Ishikawa (cell line): ENCODE results near the gene NXN.

Experiments used
- CEBPB ChIP-seq: IDR thresholded peaks from 2 replicates; pipeline ENCODE4 v1.6.1; 2012
- CREB1 ChIP-seq: IDR thresholded peaks from 2 replicates; pipeline ENCODE4 v1.6.1; 2012; ENCODE audit warnings: low read depth
- EGR1 ChIP-seq: IDR thresholded peaks from 2 replicates; pipeline ENCODE4 v1.6.1; 2012
- EP300 ChIP-seq: IDR thresholded peaks from 2 replicates; pipeline ENCODE4 v1.6.1; 2012; ENCODE audit warnings: borderline replicate concordance
- FOXM1 ChIP-seq: IDR thresholded peaks from 2 replicates; pipeline ENCODE4 v1.6.1; 2012; ENCODE audit warnings: low read depth, borderline replicate concordance
- MAX ChIP-seq: IDR thresholded peaks from 2 replicates; pipeline ENCODE4 v1.6.1; 2012
- NFIC ChIP-seq: IDR thresholded peaks from 2 replicates; pipeline ENCODE4 v1.6.1; 2012
- RAD21 ChIP-seq: IDR thresholded peaks from 2 replicates; pipeline ENCODE4 v1.6.1; 2012; ENCODE audit warnings: low read depth
- REST ChIP-seq: IDR thresholded peaks from 2 replicates; pipeline ENCODE4 v1.6.1; 2012; ENCODE audit warnings: low read depth, mild to moderate bottlenecking
- TAF1 ChIP-seq: IDR thresholded peaks from 2 replicates; pipeline ENCODE4 v1.6.1; 2012; ENCODE audit warnings: low read depth, mild to moderate bottlenecking
- TCF12 ChIP-seq: IDR thresholded peaks from 2 replicates; pipeline ENCODE4 v1.6.1; 2012; ENCODE audit warnings: low read depth
- TEAD4 ChIP-seq: IDR thresholded peaks from 2 replicates; pipeline ENCODE4 v1.6.1; 2012
- USF1 ChIP-seq: IDR thresholded peaks from 2 replicates; pipeline ENCODE4 v1.6.1; 2012
- YY1 ChIP-seq: IDR thresholded peaks from 2 replicates; pipeline ENCODE4 v1.6.1; 2012; ENCODE audit warnings: low read depth
- ZBTB7A ChIP-seq: IDR thresholded peaks from 2 replicates; pipeline ENCODE4 v1.6.1; 2012; ENCODE audit warnings: low read depth

NXN gene

GRCh38 chr17:1009229-1010085, 29.9 kb upstream of the NXN start:
- TF ChIP-seq USF1, result no peak
- no peak for TF ChIP-seq NFIC
- TF ChIP-seq MAX, result no peak
- TF ChIP-seq TEAD4, result no peak
- TF ChIP-seq TAF1, result no peak
- no peak for TF ChIP-seq ZBTB7A
- TF ChIP-seq YY1, result no peak
- no peak for TF ChIP-seq EGR1
- TF ChIP-seq CREB1, result no peak
- TF ChIP-seq EP300, result no peak
- TF ChIP-seq REST, result no peak
- no peak for TF ChIP-seq RAD21
- TF ChIP-seq CEBPB, result no peak
- no peak for TF ChIP-seq TCF12

GRCh38 chr17:1008008-1008761, 28.6 kb upstream of the NXN start:
- TF ChIP-seq TEAD4, result no peak
- TF ChIP-seq RAD21, result no peak
- no peak for TF ChIP-seq TCF12
- no peak for TF ChIP-seq MAX
- no peak for TF ChIP-seq USF1
- no peak for TF ChIP-seq CREB1
- no peak for TF ChIP-seq CEBPB
- TF ChIP-seq ZBTB7A, result no peak
- TF ChIP-seq YY1, result no peak
- no peak for TF ChIP-seq EGR1
- no peak for TF ChIP-seq REST
- no peak for TF ChIP-seq FOXM1
- TF ChIP-seq NFIC, result no peak

- TF ChIP-seq RAD21 (no peak), USF1 (no peak), CEBPB (no peak), FOXM1 (no peak), NFIC (no peak), REST (no peak), EGR1 (no peak), CREB1 (no peak), TCF12 (no peak), ZBTB7A (no peak), TAF1 (no peak), MAX (no peak)
Observed at GRCh38 chr17:1007310-1008007, 27.9 kb upstream of the NXN start.
